NCI-H460 (cell line): ENCODE data around the gene ATF2. TPM values are rescaled to one million over a fixed set of nuclear protein-coding genes. Genes with fewer than 3 reads are reported as not detected.
A peak's percentile ranks its signal among the peaks of the same experiment; 100 is the strongest.

Experiments
- DNase-seq: peaks from one replicate; pipeline ENCODE4 v3.0.0-alpha.2; 2016; ENCODE audit warnings: low read depth; ENCODE audit errors: extremely low read depth
- polyA plus RNA-seq: library from polyadenylated mRNA; depleted of rRNA; stranded (reverse); fragments of >200 nt; gene quantifications from 2 replicates; pipeline ENCODE4 v1.2.3, GENCODE V29; 2014; cell fraction: nucleus; rRNA removed
- total RNA-seq: library from RNA; depleted of rRNA; stranded (reverse); fragments of >200 nt; shearing (Covaris generic); gene quantifications from 2 replicates; pipeline ENCODE4 v1.2.3, GENCODE V29; 2014; rRNA removed

ATF2 gene
- 39.3 and 42.5 TPM in 2 replicates for total RNA-seq
- polyA plus RNA-seq, result 29.7 and 41.4 TPM in 2 replicates

- DNase-seq, result peak; percentile 100
These were observed at the start of gene ATF2 for GRCh38 chr2:175167792-175168563. ATF2 (minus strand) TSS chr2:175168203; CDS start chr2:175136443, 31,760 bp downstream.

- no peak for DNase-seq
These were observed 39.9 kb upstream of the ATF2 start for GRCh38 chr2:175207741-175208438.

- DNase-seq, result no peak
These were observed 38.9 kb upstream of the ATF2 start for GRCh38 chr2:175206866-175207265.

GRCh38 chr2:175205523-175205922, 37.5 kb upstream of the ATF2 start:
- DNase-seq, result no peak

GRCh38 chr2:175203621-175204496, 35.9 kb upstream of the ATF2 start:
- peak; percentile 58 for DNase-seq

- no peak for DNase-seq
These were observed 27.0 kb upstream of the ATF2 start for GRCh38 chr2:175195012-175195411.

GRCh38 chr2:175188761-175189160, 20.8 kb upstream of the ATF2 start:
- no peak for DNase-seq

- no peak for DNase-seq
These were observed 19.4 kb upstream of the ATF2 start for GRCh38 chr2:175187378-175187777.

- no peak for DNase-seq
These were observed 15.7 kb upstream of the ATF2 start for GRCh38 chr2:175183674-175184073.

GRCh38 chr2:175181877-175182308, 13.9 kb upstream of the ATF2 start:
- DNase-seq, result no peak

- peak; percentile 97 for DNase-seq
These were observed 13.3 kb upstream of the ATF2 start, which contains the start of gene ATP5MC3 for GRCh38 chr2:175181104-175181876. ATP5MC3 (minus strand) TSS chr2:175181710; CDS start chr2:175181393, 317 bp downstream.

GRCh38 chr2:175180701-175181103, 12.7 kb upstream of the ATF2 start:
- DNase-seq, result no peak

- DNase-seq, result no peak
These were observed 8.6 kb upstream of the ATF2 start for GRCh38 chr2:175176624-175177023.

GRCh38 chr2:175175896-175176295, 7.9 kb upstream of the ATF2 start:
- DNase-seq, result no peak

GRCh38 chr2:175175320-175175719, 7.3 kb upstream of the ATF2 start:
- no peak for DNase-seq

- no peak for DNase-seq
These were observed 2.8 kb upstream of the ATF2 start for GRCh38 chr2:175170659-175171304.

GRCh38 chr2:175169191-175169590, 1.2 kb upstream of the ATF2 start:
- DNase-seq, result no peak

GRCh38 chr2:175168564-175168945, 552 bp upstream of the ATF2 start:
- DNase-seq, result no peak

GRCh38 chr2:175167076-175167791, 769 bp downstream of the ATF2 start:
- peak; percentile 6 for DNase-seq
